ENCODE measurements around the gene SNX14. TPM values are rescaled to one million over a fixed set of nuclear protein-coding genes. Genes with fewer than 3 reads are reported as not detected.
A peak's percentile ranks its signal among the peaks of the same experiment; 100 is the strongest.

The SNX14 gene
- total and polyA plus RNA-seq, 2 of the 13 experiments (the other 11 are each of a cell fraction or from before 2014, with no cell fraction given) = 83.5 to 112 TPM

DNA sequence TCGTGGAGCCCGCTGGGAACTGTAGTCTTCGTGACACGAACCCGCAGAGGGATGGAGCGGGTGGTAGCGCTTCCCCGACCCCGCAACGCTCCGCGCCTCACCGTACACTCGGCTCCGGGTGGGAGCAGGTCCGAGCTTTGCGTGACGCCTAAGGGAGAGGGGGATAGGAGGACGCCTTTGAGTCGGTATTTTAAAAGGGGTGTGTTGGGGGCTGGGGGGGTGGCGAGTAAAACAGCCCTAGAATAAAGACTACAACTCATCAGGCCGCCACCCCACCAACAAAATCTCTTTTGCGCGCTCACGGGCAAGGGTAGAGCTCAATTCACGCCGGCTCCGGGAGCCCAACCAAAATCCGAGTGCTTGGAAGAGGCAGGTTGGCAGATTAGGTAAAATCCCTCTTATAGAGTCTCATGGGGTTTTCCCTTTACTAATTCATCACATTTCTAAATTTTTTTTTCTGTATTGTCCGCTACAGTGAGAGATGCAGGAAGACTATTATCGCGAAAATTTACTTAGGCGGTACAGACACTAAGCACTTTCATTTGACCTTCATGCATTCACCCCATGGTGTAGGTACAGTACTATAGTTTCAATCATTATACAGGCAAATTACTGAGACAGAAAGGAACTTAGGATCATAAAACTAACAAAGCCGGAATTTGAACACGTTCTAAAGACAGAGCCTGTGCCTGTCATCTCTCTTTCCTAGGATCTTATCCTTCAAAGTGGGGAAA lies 706 bp upstream of the SNX14 start (continued):
- peak; percentile 78; the same call in 1 of the 2 replicates for TF ChIP-seq ZFP91 (CRISPR knock-in tag; IDR thresholded peaks at IDR 0.05; ENCODE audit: borderline replicate concordance)
- TF ChIP-seq ZNF781 (CRISPR knock-in tag; IDR thresholded peaks at IDR 0.05; ENCODE audit: borderline replicate concordance, not compliant biosample characterization) = no peak
- no peak for TF ChIP-seq THAP7 (CRISPR knock-in tag; IDR thresholded peaks at IDR 0.05)
- TF ChIP-seq PATZ1 (CRISPR knock-in tag; IDR thresholded peaks at IDR 0.05) = 0 out of 2 replicates have a peak, but pooled peaks have one; percentile 14
- TF ChIP-seq ATF7 (IDR thresholded peaks at IDR 0.05) = no peak
- 0 out of 2 replicates have a peak, but pooled peaks have one; percentile 3 for TF ChIP-seq ATF7 (CRISPR knock-in tag; IDR thresholded peaks at IDR 0.05)
- TF ChIP-seq U2AF2 (IDR thresholded peaks at IDR 0.05; ENCODE audit: low read depth, low read length) = 0 out of 2 replicates have a peak, but pooled peaks have one; percentile 78
- no peak for TF ChIP-seq TEAD3 (CRISPR knock-in tag; optimal IDR thresholded peaks at IDR 0.05; ENCODE audit: borderline replicate concordance)
- TF ChIP-seq THRA (CRISPR knock-in tag; IDR thresholded peaks at IDR 0.05; ENCODE audit: borderline replicate concordance) = 0 out of 2 replicates have a peak, but pooled peaks have one; percentile 7
- 0 out of 2 replicates have a peak, but pooled peaks have one; percentile 6 for TF ChIP-seq NCOA2 (CRISPR knock-in tag; IDR thresholded peaks at IDR 0.05)
- peak; percentile 13; the same call in 1 of the 2 replicates for TF ChIP-seq POLR2G (IDR thresholded peaks at IDR 0.05; ENCODE audit: low read depth, low read length)
- TF ChIP-seq PCBP1 (IDR thresholded peaks at IDR 0.05; ENCODE audit: borderline replicate concordance, low read depth, low read length) = 0 out of 2 replicates have a peak, but pooled peaks have one; percentile 77
- TF ChIP-seq ZNF772 (CRISPR knock-in tag; IDR thresholded peaks at IDR 0.05) = 0 out of 2 replicates have a peak, but pooled peaks have one; percentile 12
- TF ChIP-seq, protein P1, sequence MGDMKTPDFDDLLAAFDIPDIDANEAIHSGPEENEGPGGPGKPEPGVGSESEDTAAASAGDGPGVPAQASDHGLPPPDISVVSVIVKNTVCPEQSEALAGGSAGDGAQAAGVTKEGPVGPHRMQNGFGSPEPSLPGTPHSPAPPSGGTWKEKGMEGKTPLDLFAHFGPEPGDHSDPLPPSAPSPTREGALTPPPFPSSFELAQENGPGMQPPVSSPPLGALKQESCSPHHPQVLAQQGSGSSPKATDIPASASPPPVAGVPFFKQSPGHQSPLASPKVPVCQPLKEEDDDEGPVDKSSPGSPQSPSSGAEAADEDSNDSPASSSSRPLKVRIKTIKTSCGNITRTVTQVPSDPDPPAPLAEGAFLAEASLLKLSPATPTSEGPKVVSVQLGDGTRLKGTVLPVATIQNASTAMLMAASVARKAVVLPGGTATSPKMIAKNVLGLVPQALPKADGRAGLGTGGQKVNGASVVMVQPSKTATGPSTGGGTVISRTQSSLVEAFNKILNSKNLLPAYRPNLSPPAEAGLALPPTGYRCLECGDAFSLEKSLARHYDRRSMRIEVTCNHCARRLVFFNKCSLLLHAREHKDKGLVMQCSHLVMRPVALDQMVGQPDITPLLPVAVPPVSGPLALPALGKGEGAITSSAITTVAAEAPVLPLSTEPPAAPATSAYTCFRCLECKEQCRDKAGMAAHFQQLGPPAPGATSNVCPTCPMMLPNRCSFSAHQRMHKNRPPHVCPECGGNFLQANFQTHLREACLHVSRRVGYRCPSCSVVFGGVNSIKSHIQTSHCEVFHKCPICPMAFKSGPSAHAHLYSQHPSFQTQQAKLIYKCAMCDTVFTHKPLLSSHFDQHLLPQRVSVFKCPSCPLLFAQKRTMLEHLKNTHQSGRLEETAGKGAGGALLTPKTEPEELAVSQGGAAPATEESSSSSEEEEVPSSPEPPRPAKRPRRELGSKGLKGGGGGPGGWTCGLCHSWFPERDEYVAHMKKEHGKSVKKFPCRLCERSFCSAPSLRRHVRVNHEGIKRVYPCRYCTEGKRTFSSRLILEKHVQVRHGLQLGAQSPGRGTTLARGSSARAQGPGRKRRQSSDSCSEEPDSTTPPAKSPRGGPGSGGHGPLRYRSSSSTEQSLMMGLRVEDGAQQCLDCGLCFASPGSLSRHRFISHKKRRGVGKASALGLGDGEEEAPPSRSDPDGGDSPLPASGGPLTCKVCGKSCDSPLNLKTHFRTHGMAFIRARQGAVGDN (CRISPR knock-in tag; IDR thresholded peaks at IDR 0.05) = no peak
- TF ChIP-seq MXI1 (IDR thresholded peaks at IDR 0.05; ENCODE audit: borderline replicate concordance, low read depth, low read length) = no peak
- TF ChIP-seq MYNN (CRISPR knock-in tag; IDR thresholded peaks at IDR 0.05; ENCODE audit: low read depth) = 0 out of 2 replicates have a peak, but pooled peaks have one; percentile 3
- TF ChIP-seq ZMAT3 (CRISPR knock-in tag; conservative IDR thresholded peaks at IDR 0.05) = peak; percentile 35; the same call in 1 of the 2 replicates
- TF ChIP-seq CREM (IDR thresholded peaks at IDR 0.05) = 0 out of 2 replicates have a peak, but pooled peaks have one; percentile 5
- no peak for TF ChIP-seq CREM (CRISPR knock-in tag; IDR thresholded peaks at IDR 0.05)

Data from HepG2 (cell line).